HG02571 (cell line): Measurements from ENCODE around the gene WDR17.

ENCODE experiments used
- ATAC-seq: cut with Tn5 transposase; IDR thresholded peaks from one replicate; pipeline ENCODE4 v1.9.1; 2021; ENCODE audit warnings: mild to moderate bottlenecking, moderate library complexity; ENCODE audit not compliant: unreplicated experiment

WDR17 gene

GRCh38 chr4:176065435-176066291, at the start of gene WDR17:
TSS of gene WDR17 (plus strand) at chr4:176065841. CDS start at chr4:176111581, 45,740 bp downstream.
- peak; percentile 100 for ATAC-seq

- ATAC-seq: no peak
Observed at GRCh38 chr4:176016601-176017000, 49.0 kb upstream of the WDR17 start.

- no peak for ATAC-seq
Observed at GRCh38 chr4:176020481-176021085, 45.1 kb upstream of the WDR17 start.

- ATAC-seq: no peak
Observed at GRCh38 chr4:176030391-176030790, 35.2 kb upstream of the WDR17 start.

DNA sequence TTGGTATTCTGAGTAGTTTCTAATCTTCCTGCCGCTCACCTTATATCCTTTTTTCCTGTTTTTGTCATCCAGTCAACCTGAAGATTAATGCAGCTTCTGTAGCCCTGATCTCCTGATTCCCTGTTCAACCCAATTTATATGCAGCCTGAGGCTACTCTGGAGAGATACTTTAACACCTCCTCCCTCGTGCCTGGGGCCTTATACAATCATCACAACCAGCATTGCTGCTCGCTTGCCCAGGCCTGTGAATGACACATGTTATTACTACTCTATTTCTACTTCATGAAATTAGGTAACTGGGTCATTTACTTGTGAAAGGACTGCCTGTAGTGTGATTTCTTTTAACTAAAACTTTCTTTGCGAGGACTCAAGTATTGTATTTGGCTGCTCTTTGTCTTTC, 33.7 kb upstream of the WDR17 start:
- ATAC-seq: no peak

GRCh38 chr4:176032454-176032853, 33.2 kb upstream of the WDR17 start:
- no peak for ATAC-seq

DNA sequence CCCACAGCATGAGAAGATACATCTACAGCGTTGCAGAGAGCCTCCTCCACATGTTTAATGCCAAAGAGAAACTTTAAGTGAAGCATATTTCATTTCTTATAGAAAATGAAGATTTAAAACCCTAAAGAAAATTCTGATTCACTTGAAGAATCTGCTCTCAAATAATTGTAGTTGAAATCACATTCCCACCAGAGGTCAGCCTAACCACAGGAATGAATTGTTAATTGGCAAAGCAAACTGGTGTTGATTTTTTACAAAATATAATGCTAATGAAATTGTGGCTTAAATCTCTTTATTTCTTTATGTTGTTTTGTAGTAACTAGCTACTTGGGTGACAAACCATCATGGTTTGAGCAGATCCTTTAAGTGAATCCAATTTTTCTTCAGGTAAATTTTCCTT, 31.1 kb upstream of the WDR17 start:
- ATAC-seq: no peak

DNA sequence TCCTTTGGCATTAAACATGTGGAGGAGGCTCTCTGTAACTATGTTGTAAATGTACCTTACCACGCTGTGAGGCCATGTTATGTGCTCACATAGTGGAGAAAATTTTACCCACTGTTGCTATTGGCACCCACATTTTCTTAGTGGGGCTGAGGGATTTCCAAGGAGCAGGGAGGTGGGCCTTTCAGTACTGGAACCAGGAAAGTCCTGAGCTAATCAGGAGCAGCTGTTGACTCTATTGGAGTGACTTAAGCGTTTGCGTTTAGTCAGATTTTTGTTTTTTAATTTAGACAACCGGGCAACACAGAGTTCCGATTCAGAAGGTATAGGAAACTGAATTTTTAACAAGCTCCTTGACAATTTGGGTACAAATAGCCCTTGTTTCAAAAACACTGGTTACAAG, 30.7 kb upstream of the WDR17 start:
- ATAC-seq: no peak

DNA sequence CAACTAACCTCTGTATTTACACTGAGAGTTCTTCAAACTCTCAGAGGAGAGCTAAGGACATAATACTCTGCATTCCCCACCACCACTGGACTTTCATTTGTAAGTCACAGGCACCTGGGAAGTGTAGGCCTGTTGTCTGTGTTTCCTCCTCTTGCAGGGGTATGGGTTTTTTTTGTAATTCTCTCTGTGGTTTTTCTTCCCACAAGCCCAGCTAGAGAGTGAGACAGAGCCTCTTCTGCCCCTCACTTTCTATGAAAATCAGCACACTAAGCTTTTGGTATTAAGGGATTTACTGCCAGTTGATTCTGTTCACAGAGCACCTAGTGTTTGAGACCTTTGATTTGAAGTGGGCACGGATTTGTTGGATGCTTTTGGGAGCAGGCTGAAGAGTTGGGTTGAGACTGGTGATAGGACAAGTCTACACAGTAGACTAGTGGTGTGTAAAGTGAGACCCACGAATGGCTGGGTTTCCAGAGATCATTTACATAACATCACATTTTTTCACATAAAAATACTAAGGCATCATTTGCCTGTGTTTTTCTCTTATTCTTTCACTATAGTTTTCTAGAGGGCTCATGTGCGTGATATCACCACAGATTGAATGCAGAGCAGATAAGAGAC, 28.9 kb upstream of the WDR17 start:
- ATAC-seq: no peak

DNA sequence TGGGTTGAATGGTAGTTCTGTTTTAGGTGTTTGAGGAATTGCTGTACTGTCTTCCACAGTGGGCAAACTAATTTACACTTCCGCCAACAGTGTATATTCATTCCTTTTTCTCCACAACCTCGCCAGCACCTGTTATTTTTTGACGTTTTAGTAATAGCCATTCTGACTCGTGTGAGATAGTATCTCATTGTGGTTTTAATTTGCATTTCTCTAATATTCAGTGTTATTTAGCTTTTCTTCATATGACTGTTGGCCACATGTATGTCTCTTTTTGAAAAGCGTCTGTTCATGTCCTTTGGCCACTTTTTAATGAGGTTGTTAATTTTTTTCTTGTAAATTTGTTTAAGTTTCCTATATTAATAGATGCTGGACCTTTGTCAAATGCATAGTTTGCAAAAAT, 26.9 kb upstream of the WDR17 start:
- no peak for ATAC-seq

DNA sequence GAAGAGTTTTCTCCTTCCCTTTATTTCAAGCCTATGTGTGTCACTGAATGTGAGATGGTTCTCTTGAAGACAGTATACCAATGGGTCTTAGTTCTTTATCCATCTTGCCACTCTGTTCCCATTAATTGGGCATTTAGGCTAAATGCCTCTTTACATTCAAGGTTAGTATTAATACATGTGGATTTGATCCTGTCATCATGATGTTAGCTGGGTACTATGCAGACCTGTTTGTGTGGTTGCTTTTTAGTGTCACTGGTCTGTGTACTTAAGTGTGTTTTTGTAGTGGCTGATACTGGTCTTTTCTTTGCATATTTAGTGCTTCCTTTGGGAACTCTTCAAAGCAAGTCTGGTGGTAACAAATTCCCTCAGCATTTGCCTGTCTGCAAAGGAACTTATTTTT, 23.4 kb upstream of the WDR17 start:
- ATAC-seq: no peak

DNA sequence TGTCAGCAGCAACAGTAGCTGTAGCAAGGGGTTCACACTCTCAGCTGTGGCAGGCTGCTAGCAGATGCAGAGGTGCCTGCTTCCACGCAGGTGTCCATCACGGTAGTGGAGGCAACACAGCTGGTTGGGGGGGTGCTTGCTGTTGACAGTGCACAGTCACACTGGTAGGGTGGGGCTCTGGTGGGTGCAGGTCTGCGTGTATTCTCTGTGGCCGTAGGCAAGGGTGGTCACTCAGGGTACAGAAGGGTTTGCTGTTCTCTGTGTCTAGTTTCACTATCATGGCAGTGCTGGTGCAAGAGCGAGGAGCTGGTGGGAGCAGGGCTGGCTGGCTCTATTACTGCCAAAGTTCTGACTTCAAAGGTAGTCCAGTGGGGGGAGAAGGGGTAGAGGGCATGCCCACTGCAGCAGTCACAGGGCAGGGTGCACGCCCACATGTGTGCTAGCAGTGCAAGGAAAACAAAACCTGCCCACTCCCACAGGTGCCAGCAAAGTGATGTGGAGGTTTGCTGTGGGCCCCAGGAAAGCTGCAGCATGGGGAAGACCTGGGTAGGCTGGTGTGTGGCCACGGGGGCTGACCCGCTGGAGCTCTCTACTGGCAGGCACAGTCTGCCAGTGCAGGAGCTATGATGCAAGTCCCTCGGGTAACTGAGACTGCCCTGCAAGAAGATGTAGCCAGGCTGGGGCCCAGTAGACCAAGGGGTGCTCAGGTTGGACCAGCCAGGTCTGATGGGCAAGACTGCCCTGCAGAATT, 21.6 kb upstream of the WDR17 start:
- no peak for ATAC-seq

DNA sequence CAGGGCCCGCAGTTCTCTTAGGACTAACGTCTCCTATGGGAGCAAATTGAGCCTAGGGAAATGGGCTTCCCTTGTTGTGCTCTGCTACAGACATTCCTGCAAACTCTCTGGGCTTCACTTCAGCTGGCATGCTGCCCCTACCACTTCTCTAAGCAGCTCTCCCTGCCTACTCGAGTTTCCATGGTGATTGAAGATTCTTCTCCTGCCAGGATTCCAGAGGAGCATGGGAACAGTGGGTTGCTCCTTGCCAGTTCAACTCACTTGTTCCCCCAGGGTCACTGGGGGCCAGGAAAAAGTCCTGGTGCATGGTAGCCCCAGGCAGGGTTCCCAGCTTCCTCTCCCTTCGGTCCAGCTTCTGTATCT, 21.1 kb upstream of the WDR17 start:
- ATAC-seq: no peak

DNA sequence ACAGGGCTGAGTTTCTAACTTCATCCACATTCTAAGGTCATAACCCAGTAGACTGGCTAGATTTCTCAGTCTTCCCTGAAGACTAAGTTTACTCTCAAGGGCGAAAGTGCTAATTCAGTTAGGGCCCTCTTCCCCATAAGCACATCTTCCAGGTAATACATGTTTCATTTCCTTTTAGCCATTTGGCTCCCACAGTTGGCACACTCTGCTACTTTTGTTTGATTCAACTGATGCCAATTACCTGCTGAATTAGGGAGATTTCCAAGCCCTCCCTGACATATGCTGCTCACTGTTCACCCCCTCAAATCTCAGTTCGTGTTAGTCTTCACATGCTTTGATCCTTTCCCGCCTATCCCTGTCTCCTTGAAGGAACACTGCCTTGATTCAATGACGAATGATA, 17.0 kb upstream of the WDR17 start:
- ATAC-seq: no peak

GRCh38 chr4:176052744-176053143, 12.9 kb upstream of the WDR17 start:
- no peak for ATAC-seq

DNA sequence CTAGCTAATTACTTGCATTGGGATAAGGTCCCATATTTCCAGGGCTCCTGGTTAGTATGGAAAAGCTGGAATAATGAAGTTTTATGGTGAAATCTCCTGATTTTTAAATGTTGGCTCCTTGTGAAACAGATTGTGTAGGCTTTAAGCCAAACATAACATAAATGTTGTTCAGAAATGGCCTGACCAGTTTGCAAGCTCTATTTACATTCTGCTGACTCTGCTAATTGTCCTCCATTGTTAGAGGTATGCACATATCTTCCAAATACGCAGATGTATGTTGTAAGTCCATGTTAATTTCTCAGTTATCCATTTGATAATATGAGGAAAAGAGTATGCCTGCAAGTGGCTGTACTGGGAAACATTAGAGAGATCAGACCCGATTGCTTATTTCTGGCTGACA, 11.9 kb upstream of the WDR17 start:
- no peak for ATAC-seq

GRCh38 chr4:176054942-176055341, 10.7 kb upstream of the WDR17 start:
- no peak for ATAC-seq

- ATAC-seq: no peak
Observed at GRCh38 chr4:176063718-176064117, 1.9 kb upstream of the WDR17 start.

DNA sequence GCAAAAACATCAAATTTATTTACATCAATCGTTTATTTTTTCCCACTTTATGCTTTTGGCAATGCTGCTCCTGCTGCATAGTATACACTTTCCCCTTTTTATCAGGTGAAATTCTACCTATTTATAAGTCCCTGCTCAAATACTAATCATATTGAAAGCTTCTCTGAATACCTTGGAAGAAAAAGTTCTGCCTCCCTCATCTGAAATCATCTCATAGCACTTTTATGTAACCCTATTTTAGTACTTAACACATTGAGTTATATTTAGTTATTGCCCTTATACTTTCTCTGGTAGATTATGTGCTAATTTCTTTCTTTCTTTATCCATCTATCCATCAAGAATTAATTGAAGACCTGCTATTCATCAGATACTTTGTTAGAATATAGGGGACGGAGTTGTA, 1.1 kb upstream of the WDR17 start:
- no peak for ATAC-seq

DNA sequence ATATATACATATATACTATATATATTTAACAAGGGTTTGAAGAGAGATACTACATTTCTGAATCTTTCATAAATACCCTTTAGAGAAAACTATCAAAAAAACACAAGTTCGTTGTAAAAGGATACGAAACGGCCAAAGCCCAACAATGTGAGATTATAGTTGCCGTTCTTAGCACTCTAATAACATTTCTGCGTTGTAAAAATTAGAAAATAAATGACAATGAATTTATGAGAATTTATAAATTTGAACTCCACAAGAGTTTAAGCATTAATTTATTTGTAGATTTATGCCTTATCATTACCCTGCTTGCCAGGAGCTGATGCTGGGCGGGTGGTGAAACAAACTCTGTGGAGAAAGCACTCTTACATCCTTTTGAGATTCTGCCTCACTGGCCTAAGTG, 1.1 kb downstream of the WDR17 start:
- ATAC-seq: no peak

- no peak for ATAC-seq
Observed at GRCh38 chr4:176077561-176077960, 11.9 kb downstream of the WDR17 start.
